GM12892 (cell line): ENCODE data around the gene KCNJ1.

Experiments
- POLR2A ChIP-seq: IDR thresholded peaks from 2 replicates; pipeline ENCODE4 v1.6.1; 2011; ENCODE audit warnings: low read depth, low read length, control low read depth
- POLR2AphosphoS5 ChIP-seq: IDR thresholded peaks from 2 replicates; pipeline ENCODE4 v1.6.1; 2011; ENCODE audit warnings: low read depth, low read length, control low read depth
- TAF1 ChIP-seq: IDR thresholded peaks from 2 replicates; pipeline ENCODE4 v1.6.1; 2011; ENCODE audit warnings: low read depth, mild to moderate bottlenecking, control low read depth, low read length, borderline replicate concordance

DNA sequence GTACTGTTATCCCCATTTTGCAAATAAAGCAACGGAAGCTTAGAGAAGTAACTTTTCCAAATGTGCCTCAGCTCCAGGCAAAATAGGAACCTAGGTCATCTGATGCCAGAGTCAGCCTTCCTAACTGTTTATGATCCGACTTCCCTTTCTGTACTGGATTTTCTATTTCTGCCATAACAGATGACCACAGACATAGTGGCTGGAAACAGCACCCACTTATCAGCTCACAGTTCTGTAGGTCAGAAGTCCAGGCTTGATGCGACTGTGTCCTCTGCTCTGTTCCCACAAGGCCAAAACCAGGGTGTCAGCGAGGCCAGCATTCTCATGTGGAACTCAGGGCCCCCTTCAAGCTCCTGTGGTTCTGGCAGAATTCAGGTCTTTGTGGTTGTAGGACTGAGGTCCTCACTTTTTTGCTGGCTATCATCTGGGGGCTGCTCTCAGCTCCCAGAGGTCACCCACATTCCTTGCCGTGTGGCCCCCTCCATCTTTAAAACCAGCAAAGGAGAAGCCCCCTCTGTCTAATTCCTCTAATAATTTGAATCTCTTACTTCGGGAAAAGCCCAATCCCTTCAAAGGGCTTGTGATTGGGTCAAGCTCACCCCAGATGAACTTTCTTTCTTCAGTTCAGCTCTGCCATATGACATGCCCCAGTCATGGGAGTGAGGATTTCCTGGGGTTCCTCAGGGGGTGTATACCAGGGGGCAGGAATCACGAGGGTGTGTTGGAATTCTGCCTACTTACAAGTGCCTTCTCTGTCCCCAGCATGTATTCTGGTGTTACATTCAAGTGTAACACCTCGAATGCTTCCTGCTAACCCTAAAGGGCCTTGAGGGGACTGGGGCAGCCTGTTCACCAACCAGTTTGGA, 39.3 kb upstream of the KCNJ1 start:
- TF ChIP-seq POLR2A = no peak
- no peak for TF ChIP-seq POLR2AphosphoS5
- no peak for TF ChIP-seq TAF1
